Measurements from ENCODE around the gene CIB2. TPM values are rescaled to one million over a fixed set of nuclear protein-coding genes. Genes with fewer than 3 reads are reported as not detected.

The CIB2 gene
- total and polyA plus RNA-seq, 2 experiments from 2014 or later, result 59.5 to 64.4 TPM

DNA sequence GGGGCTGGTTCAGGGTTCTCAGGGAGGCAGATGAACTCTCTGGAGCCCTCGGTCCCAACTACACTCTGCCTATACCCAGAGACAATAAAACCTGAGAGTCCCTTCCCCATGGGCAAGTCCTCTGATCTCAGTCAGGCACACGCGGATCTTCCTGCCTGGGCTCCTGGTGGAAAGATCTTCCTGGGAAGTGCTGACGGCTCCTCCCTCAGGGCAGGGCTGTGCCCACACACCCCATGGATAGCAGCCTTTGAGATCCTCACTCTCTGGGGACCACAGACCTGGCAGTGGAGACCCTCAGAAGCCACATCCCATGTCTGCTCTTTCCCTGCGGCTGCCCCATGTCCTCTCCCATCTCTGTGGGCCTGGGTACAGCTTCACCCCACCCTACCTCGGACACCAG, 28.5 kb downstream of the CIB2 start:
- DNase-seq (ENCODE audit: low spot score) (no peak), ATAC-seq (peak; percentile 22; the same call in 2 of the 3 replicates)
- H3K27ac ChIP-seq (ENCODE audit: low read depth), result no peak overlapping the region
- H3F3A ChIP-seq (replicated peaks; ENCODE audit: low read depth), result no peaks in the 10 kb centered on the region
- no peak overlapping the region for H3K4me3 ChIP-seq
- 0 out of 2 replicates have a peak overlapping the region, but pooled peaks have one; percentile 65 for H3K27ac Mint-ChIP-seq
- no peaks in the 10 kb centered on the region for H3K4me1 Mint-ChIP-seq
- no peaks in the 10 kb centered on the region for H3K79me2 ChIP-seq (replicated peaks; ENCODE audit: insufficient read depth)
- no peaks in the 10 kb centered on the region for H3K9me3 Mint-ChIP-seq
- peaks cover 10% of the 10 kb centered on the region; the same call in 2 of the 3 replicates for H3K36me3 Mint-ChIP-seq (ENCODE audit: low read depth)
- TF ChIP-seq CREB1 (CRISPR knock-in tag; IDR thresholded peaks at IDR 0.05; ENCODE audit: low read depth), result no peak
- H3K4me1 ChIP-seq (ENCODE audit: insufficient read depth), result no peaks in the 10 kb centered on the region
- H3K9me2 ChIP-seq (ENCODE audit: insufficient read depth), result no peaks in the 10 kb centered on the region
- H3K36me3 ChIP-seq (ENCODE audit: insufficient read depth), result no peaks in the 10 kb centered on the region
- no peaks in the 10 kb centered on the region for H3K27me3 ChIP-seq (ENCODE audit: insufficient read depth)
- no peak overlapping the region for H3K4me3 Mint-ChIP-seq
- H3K4me2 ChIP-seq, result no peak overlapping the region
- H3K27me3 Mint-ChIP-seq (ENCODE audit: insufficient read depth, low read depth, poor library complexity), result peaks cover 9% of the 10 kb centered on the region
- H2AFZ ChIP-seq, result no peak overlapping the region
- H4K20me1 ChIP-seq (replicated peaks; ENCODE audit: insufficient read depth), result no peaks in the 10 kb centered on the region

DNA sequence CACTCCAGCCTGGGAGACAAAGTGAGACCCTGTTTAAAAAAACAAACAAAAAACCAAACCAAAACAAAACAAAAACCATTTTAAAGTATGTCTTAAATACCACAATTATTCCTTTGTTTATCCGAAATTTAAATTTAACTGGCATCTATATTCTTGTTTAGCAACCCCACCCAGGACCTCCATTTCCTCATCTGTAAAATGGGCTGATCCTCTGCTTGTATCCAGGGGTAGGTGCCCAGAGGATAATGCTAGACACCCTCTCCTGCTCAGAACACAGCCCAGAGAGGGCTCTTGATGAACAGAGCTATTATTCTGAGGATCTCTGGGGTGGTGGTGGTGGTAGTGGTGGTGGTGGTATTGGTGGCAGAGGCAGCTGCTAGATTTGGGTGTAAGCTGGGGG, 29.0 kb downstream of the CIB2 start:
- Histone ChIP-seq H3F3A (replicated peaks; ENCODE audit: low read depth) (no peaks in the 10 kb centered on the region), H3K9me2 (ENCODE audit: insufficient read depth) (no peaks in the 10 kb centered on the region), H3K4me3 (no peak overlapping the region), H3K27me3 (ENCODE audit: insufficient read depth) (no peaks in the 10 kb centered on the region), H3K27ac (ENCODE audit: low read depth) (no peak overlapping the region), H3K4me2 (no peak overlapping the region), H2AFZ (no peak overlapping the region), H3K4me1 (ENCODE audit: insufficient read depth) (no peaks in the 10 kb centered on the region), H3K79me2 (replicated peaks; ENCODE audit: insufficient read depth) (no peaks in the 10 kb centered on the region), H4K20me1 (replicated peaks; ENCODE audit: insufficient read depth) (no peaks in the 10 kb centered on the region), H3K36me3 (ENCODE audit: insufficient read depth) (no peaks in the 10 kb centered on the region)
- no peaks in the 10 kb centered on the region for H3K9me3 Mint-ChIP-seq
- ATAC-seq, result no peak
- no peak overlapping the region for H3K4me3 Mint-ChIP-seq
- H3K36me3 Mint-ChIP-seq (ENCODE audit: low read depth), result peaks cover 7% of the 10 kb centered on the region; the same call in 2 of the 3 replicates
- 0 out of 2 replicates have a peak overlapping the region, but pooled peaks have one; percentile 65 for H3K27ac Mint-ChIP-seq
- no peak for DNase-seq (ENCODE audit: low spot score)
- no peaks in the 10 kb centered on the region for H3K4me1 Mint-ChIP-seq
- peaks cover 9% of the 10 kb centered on the region for H3K27me3 Mint-ChIP-seq (ENCODE audit: insufficient read depth, low read depth, poor library complexity)
- TF ChIP-seq, protein P1, sequence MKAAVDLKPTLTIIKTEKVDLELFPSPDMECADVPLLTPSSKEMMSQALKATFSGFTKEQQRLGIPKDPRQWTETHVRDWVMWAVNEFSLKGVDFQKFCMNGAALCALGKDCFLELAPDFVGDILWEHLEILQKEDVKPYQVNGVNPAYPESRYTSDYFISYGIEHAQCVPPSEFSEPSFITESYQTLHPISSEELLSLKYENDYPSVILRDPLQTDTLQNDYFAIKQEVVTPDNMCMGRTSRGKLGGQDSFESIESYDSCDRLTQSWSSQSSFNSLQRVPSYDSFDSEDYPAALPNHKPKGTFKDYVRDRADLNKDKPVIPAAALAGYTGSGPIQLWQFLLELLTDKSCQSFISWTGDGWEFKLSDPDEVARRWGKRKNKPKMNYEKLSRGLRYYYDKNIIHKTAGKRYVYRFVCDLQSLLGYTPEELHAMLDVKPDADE (IDR thresholded peaks at IDR 0.05), result no peak
- TF ChIP-seq POLR2AphosphoS5 (IDR thresholded peaks at IDR 0.05; ENCODE audit: low read depth) (no peak), STAT1 (IDR thresholded peaks at IDR 0.05; ENCODE audit: unreplicated experiment) (no peak), CREB1 (CRISPR knock-in tag; IDR thresholded peaks at IDR 0.05; ENCODE audit: low read depth) (no peak), ZNF114 (CRISPR knock-in tag; IDR thresholded peaks at IDR 0.05) (no peak)
- TF ChIP-seq, protein P2, sequence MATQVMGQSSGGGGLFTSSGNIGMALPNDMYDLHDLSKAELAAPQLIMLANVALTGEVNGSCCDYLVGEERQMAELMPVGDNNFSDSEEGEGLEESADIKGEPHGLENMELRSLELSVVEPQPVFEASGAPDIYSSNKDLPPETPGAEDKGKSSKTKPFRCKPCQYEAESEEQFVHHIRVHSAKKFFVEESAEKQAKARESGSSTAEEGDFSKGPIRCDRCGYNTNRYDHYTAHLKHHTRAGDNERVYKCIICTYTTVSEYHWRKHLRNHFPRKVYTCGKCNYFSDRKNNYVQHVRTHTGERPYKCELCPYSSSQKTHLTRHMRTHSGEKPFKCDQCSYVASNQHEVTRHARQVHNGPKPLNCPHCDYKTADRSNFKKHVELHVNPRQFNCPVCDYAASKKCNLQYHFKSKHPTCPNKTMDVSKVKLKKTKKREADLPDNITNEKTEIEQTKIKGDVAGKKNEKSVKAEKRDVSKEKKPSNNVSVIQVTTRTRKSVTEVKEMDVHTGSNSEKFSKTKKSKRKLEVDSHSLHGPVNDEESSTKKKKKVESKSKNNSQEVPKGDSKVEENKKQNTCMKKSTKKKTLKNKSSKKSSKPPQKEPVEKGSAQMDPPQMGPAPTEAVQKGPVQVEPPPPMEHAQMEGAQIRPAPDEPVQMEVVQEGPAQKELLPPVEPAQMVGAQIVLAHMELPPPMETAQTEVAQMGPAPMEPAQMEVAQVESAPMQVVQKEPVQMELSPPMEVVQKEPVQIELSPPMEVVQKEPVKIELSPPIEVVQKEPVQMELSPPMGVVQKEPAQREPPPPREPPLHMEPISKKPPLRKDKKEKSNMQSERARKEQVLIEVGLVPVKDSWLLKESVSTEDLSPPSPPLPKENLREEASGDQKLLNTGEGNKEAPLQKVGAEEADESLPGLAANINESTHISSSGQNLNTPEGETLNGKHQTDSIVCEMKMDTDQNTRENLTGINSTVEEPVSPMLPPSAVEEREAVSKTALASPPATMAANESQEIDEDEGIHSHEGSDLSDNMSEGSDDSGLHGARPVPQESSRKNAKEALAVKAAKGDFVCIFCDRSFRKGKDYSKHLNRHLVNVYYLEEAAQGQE (IDR thresholded peaks at IDR 0.05; ENCODE audit: unreplicated experiment), result no peak

All from GM23338 (cell line).